ENCODE data around the gene PRDM15.

DNA sequence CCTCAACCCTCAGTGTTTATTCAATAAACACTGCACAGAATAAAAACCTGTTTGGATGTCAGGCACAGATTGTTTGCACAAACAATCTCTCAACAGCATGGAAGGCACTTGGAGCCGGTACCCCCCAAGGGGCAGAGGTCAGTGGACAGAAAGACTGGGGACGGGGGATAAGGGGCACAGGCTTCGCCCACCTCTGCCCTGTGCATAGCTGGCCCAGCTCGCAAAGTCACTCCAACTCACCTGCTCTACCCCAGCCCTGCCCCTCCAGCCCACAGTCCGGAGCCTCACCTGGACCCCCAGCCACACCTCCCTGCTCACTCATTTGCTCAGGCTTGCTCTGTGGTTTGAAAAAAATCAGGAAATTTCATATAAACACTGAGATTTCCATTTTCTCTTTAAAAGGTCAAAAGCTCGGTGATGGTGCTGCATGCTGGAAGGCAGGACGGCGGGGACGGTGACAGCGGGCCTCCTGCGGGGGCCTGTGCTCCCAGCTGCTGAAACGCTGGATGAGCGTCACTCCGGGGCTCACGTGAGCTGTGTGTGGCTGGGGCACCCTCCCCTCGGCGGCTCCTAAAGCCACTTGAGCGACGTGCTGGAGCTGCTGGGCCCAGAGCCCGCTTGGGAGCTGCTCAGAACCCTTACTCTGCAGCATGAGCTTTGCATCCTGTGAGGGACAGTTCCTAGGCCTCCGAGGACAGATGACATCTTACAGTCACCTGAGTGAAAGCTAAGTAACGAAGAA lies 54.5 kb downstream of the PRDM15 start:
- TF ChIP-seq, protein P1, sequence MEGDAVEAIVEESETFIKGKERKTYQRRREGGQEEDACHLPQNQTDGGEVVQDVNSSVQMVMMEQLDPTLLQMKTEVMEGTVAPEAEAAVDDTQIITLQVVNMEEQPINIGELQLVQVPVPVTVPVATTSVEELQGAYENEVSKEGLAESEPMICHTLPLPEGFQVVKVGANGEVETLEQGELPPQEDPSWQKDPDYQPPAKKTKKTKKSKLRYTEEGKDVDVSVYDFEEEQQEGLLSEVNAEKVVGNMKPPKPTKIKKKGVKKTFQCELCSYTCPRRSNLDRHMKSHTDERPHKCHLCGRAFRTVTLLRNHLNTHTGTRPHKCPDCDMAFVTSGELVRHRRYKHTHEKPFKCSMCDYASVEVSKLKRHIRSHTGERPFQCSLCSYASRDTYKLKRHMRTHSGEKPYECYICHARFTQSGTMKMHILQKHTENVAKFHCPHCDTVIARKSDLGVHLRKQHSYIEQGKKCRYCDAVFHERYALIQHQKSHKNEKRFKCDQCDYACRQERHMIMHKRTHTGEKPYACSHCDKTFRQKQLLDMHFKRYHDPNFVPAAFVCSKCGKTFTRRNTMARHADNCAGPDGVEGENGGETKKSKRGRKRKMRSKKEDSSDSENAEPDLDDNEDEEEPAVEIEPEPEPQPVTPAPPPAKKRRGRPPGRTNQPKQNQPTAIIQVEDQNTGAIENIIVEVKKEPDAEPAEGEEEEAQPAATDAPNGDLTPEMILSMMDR (IDR thresholded peaks at IDR 0.05): no peak
- TF ChIP-seq POLR2A (IDR thresholded peaks at IDR 0.05) (no peak), POLR2AphosphoS5 (IDR thresholded peaks at IDR 0.05) (no peak)
